ENCODE data around the gene RGS12. TPM values are rescaled to one million over a fixed set of nuclear protein-coding genes. Genes with fewer than 3 reads are reported as not detected.
A peak's percentile ranks its signal among the peaks of the same experiment; 100 is the strongest.

RGS12 gene
- total RNA-seq, 1 donor from 2014 or later = 67.5 TPM

DNA sequence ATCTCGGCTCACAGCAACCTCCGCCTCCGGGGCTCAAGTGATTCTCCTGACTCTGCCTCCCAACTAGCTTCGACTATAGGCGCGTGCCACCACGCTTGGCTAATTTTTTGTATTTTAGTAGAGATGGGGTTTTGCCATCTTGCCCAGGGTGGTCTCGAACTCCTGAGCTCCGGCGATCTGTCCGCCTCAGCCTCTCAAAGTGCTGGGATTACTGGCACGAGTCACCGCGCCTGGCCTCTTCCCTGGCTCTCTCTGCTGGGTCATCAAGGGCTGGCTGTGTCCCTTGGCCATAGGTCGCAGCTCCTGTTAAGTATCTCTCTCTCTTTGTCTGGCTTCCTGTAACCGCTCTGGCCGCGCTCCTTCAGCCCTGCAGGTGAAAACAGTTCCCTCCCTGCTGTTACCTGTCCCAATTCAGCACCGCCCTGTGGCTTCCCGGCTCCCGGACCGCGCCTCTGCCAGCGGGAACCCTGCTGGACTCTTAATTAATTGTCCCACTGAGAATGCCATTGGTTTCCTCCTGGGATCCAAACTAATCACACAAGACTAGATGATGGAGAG is 1.3 kb upstream of the RGS12 start:
- Mint-ChIP-seq H3K4me3 (peak overlapping the region; percentile 95), H3K27ac (peak overlapping the region; percentile 88), H3K9me3 (no peaks in the 10 kb centered on the region), H3K4me1 (ENCODE audit: unreplicated experiment) (peaks cover 25% of the 10 kb centered on the region), H3K27me3 (peaks cover 6% of the 10 kb centered on the region), H3K36me3 (peaks cover 14% of the 10 kb centered on the region)
- peak; percentile 67 for DNase-seq (ENCODE audit: extremely low spot score, unreplicated experiment)
- TF ChIP-seq, protein P1, sequence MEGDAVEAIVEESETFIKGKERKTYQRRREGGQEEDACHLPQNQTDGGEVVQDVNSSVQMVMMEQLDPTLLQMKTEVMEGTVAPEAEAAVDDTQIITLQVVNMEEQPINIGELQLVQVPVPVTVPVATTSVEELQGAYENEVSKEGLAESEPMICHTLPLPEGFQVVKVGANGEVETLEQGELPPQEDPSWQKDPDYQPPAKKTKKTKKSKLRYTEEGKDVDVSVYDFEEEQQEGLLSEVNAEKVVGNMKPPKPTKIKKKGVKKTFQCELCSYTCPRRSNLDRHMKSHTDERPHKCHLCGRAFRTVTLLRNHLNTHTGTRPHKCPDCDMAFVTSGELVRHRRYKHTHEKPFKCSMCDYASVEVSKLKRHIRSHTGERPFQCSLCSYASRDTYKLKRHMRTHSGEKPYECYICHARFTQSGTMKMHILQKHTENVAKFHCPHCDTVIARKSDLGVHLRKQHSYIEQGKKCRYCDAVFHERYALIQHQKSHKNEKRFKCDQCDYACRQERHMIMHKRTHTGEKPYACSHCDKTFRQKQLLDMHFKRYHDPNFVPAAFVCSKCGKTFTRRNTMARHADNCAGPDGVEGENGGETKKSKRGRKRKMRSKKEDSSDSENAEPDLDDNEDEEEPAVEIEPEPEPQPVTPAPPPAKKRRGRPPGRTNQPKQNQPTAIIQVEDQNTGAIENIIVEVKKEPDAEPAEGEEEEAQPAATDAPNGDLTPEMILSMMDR (conservative IDR thresholded peaks at IDR 0.05) = no peak

DNA sequence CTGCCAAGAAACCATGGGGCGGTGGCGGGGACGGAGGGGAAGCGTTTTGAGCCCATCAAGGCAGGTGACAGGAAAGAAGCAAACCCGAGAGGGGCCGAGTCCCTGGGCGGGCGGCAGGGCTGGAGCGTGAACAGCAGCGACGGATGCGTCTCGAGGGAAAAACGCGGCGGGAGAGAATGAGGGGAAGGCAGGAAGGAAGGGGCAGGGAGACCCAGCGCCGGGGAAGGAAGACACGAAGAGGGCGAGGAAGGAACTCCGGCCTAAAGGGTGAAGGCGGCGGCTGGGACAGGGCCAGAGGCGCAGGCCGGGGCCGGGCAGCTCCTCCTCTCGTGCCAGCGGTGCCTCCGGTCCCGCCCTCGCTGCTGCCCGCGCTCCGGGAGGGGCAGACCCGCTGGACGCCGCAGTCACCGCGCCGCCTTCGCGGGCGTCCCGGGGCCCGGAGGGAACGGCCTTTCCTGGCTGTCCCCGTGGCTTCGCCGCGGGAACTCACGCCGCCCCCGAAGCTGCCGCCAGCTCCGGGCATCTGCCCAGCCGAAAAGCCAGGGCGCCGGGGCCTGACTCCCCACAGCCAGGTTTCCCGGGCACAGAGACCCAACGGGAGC is 751 bp upstream of the RGS12 start:
- peaks cover 26% of the 10 kb centered on the region for H3K4me1 Mint-ChIP-seq (ENCODE audit: unreplicated experiment)
- H3K4me3 Mint-ChIP-seq = peak overlapping the region; percentile 95
- TF ChIP-seq, protein P1 (conservative IDR thresholded peaks at IDR 0.05) = no peak
- peaks cover 6% of the 10 kb centered on the region for H3K27me3 Mint-ChIP-seq
- peak; percentile 74 for DNase-seq (ENCODE audit: extremely low spot score, unreplicated experiment)
- peak overlapping the region; percentile 88 for H3K27ac Mint-ChIP-seq
- no peaks in the 10 kb centered on the region for H3K9me3 Mint-ChIP-seq
- peaks cover 16% of the 10 kb centered on the region for H3K36me3 Mint-ChIP-seq

DNA sequence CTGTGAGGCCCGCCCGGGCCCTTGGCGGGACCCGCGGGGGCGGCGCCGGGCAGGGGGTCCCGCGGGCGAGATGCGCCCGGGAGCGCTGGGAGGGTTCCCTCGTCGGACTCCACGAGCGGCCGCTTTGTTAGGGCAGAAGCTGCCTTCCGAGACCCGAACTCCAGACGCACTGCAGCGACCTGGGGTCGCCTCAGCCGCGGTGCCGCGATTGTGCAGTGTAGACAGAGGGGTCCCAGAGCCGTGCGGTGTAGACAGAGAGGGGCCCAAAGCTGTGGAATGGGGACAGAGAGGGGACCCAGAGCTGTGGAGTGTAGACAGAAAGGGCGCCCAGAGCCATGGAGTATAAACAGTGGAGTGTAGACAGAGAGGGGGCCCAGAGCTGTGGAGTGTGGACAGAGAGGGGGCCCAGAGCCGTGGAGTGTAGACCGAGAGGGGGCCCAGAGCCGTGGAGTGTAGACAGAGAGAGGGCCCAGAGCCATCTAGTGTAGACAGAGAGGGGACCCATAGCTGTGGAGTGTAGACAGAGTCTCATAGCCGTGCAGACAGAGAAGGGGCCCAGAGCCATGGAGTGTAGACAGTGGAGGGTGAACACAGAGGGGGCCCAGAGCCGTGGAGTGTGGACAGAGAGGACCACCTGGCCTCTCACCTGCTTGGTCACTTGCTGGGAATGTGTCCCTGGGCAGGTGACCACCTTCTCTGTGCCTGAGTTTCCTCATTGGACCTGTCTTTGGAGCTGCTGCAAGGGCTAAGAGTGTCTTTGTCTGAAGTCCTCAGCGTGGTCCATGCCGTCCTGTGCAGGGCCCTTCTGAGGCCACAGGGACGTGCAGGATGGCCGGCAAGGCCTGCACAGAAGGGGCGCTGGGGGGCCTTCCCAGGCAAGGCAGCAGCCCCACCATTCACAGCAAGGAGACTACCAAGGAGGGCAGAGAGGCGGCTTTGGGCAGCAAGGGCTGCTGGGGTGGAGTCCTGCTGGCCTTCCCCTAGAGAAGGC is 875 bp downstream of the RGS12 start:
- Mint-ChIP-seq H3K4me1 (ENCODE audit: unreplicated experiment) (peaks cover 40% of the 10 kb centered on the region), H3K36me3 (peaks cover 25% of the 10 kb centered on the region), H3K27me3 (peaks cover 6% of the 10 kb centered on the region), H3K27ac (peak overlapping the region; percentile 82), H3K4me3 (peak overlapping the region; percentile 95), H3K9me3 (peaks cover 5% of the 10 kb centered on the region)
- peak; percentile 72 for DNase-seq (ENCODE audit: extremely low spot score, unreplicated experiment)
- TF ChIP-seq, protein P1 (conservative IDR thresholded peaks at IDR 0.05) = no peak

DNA sequence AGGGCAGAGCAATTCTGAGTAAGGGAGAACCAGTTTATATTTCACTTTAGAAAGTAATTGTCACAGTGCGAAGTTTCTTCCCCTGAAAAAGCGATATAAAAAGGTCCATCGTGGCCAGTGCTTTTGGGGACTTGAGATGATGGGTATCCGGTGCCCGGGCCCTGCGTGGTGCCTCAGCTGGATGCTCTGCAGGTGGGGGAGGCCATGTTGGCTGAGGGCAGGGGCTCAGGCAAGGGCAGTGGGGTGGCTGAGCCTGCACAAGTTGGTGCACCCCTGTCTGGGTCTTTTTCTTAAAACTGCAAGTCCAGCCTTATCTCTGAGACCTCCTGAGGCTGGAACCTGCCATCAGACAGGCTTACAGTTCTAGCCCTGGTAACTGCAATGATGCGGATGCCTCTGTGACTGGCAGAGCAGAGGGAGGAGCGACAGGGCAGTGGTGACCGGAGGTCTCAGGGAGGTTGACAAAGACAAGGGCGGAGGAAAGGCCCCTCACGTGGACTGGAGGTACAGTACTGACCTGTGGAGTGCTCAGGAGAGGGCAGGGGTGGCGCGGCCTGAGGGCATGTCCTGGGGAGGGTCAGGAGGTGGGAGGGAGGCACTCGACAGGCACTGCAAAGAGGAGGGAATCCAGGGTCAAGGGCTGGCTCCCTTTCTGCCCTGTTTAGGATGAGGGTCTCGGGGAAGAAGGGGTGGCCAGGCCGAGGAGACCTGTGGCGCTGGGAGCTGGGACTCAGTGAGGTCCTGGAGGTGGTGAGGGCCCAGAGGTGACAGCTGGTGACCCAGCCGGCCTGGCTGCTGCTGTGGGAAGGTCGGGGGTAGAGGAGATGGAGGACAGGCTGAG is 1.8 kb downstream of the RGS12 start:
- Mint-ChIP-seq H3K9me3 (peaks cover 5% of the 10 kb centered on the region), H3K27ac (peak overlapping the region; percentile 82), H3K4me3 (peak overlapping the region; percentile 95), H3K4me1 (ENCODE audit: unreplicated experiment) (peaks cover 48% of the 10 kb centered on the region), H3K36me3 (peaks cover 25% of the 10 kb centered on the region), H3K27me3 (peaks cover 6% of the 10 kb centered on the region)
- DNase-seq (ENCODE audit: extremely low spot score, unreplicated experiment) = peak; percentile 65
- TF ChIP-seq, protein P1 (conservative IDR thresholded peaks at IDR 0.05) = no peak

Data from type B pancreatic cell (in vitro differentiated cells).